HepG2 (cell line): Measurements from ENCODE around the gene SNN. TPM values are rescaled to one million over a fixed set of nuclear protein-coding genes. Genes with fewer than 3 reads are reported as not detected.

Source experiments
- ATF7-NPFF ChIP-seq: sonication (generic); formaldehyde crosslinking; IDR thresholded peaks from 2 replicates; pipeline ENCODE4 v1.8.1; 2023; ENCODE audit warnings: mild to moderate bottlenecking, low read depth, missing genetic modification reagents, moderate library complexity
- ISX ChIP-seq: sonication (generic); formaldehyde crosslinking; conservative IDR thresholded peaks from 2 replicates; pipeline ENCODE4 v1.5.0; 2020; ENCODE audit warnings: missing genetic modification reagents
- KDM2A ChIP-seq: sonication (generic); formaldehyde crosslinking; IDR thresholded peaks from 2 replicates; pipeline ENCODE4 v1.4.0; 2020; ENCODE audit warnings: low read depth, missing genetic modification reagents, borderline replicate concordance
- MBD4 ChIP-seq: IDR thresholded peaks from 2 replicates; pipeline ENCODE4 v1.6.1; 2012; ENCODE audit warnings: low read length, inconsistent platforms, borderline replicate concordance
- MXI1 ChIP-seq: IDR thresholded peaks from 3 replicates; pipeline ENCODE4 v1.6.1; 2012; ENCODE audit warnings: low read depth, low read length, inconsistent platforms, borderline replicate concordance
- NFIC ChIP-seq: IDR thresholded peaks from 2 replicates; pipeline ENCODE4 v1.6.1; 2012; ENCODE audit warnings: mild to moderate bottlenecking, low read length, inconsistent platforms
- TRIM24 ChIP-seq: sonication (generic); formaldehyde crosslinking; IDR thresholded peaks from 2 replicates; pipeline ENCODE4 v1.8.0; 2022; ENCODE audit warnings: mild to moderate bottlenecking, missing genetic modification reagents
- ZKSCAN1 ChIP-seq: fragments of 150-350 bp; IDR thresholded peaks from 2 replicates; pipeline ENCODE4 v1.6.1; 2014; ENCODE audit warnings: low read length
- ZKSCAN5 ChIP-seq: sonication (generic); formaldehyde crosslinking; IDR thresholded peaks from 2 replicates; pipeline ENCODE4 v1.5.1; 2020; ENCODE audit warnings: mild to moderate bottlenecking, missing genetic modification reagents
- ZNF263 ChIP-seq: sonication (generic); formaldehyde crosslinking; IDR thresholded peaks from 2 replicates; pipeline ENCODE4 v1.4.0; 2020; ENCODE audit warnings: missing genetic modification reagents
- ZNF737 ChIP-seq: sonication (generic); formaldehyde crosslinking; IDR thresholded peaks from 2 replicates; pipeline ENCODE4 v1.5.0; 2020; ENCODE audit warnings: missing genetic modification reagents, mild to moderate bottlenecking, borderline replicate concordance
- polyA plus RNA-seq, 8 experiments: library from polyadenylated mRNA; depleted of rRNA in 3 of 8; stranded (reverse) in 7 of 8; unstranded in 1 of 8; fragments of >200 nt; fragmentation: Illumina TruSeq in 4 of 8; extraction: Trizol in 4 of 8; gene quantifications; 2 replicates each; pipeline versions ENCODE4 v1.2.1 to v1.2.3, GENCODE V29; 2011 to 2016; ENCODE audit warnings: low read depth in 4 of 8, missing spikeins in 1 of 8, mixed read lengths in 1 of 8; ENCODE audit not compliant: insufficient read depth in 1 of 8
- total RNA-seq, 5 experiments: library from RNA; depleted of rRNA; stranded (reverse); fragments of >200 nt; fragmentation: Illumina TruSeq; extraction: Trizol; gene quantifications; 2 replicates each; pipeline ENCODE4 v1.2.3, GENCODE V29; 2016; ENCODE audit warnings: low read depth in 1 of 5
- TF ChIP-seq, protein P1 (sequence below): sonication (generic); formaldehyde crosslinking; IDR thresholded peaks from 2 replicates; pipeline ENCODE4 v1.4.0; 2020; ENCODE audit warnings: missing genetic modification reagents
- TF ChIP-seq, protein P2 (sequence below): IDR thresholded peaks from 2 replicates; pipeline ENCODE4 v1.6.1; 2016; ENCODE audit warnings: low read depth, missing genetic modification reagents, missing compliant biosample characterization
- TF ChIP-seq, protein P3 (sequence below): sonication (generic); formaldehyde crosslinking; IDR thresholded peaks from 2 replicates; pipeline ENCODE4 v1.8.0; 2022; ENCODE audit warnings: missing genetic modification reagents, mild to moderate bottlenecking, moderate library complexity, borderline replicate concordance

SNN gene
- total and polyA plus RNA-seq, 2 of the 13 experiments (the other 11 are each of a cell fraction or from before 2014, with no cell fraction given) = 5.2 to 8.4 TPM

DNA sequence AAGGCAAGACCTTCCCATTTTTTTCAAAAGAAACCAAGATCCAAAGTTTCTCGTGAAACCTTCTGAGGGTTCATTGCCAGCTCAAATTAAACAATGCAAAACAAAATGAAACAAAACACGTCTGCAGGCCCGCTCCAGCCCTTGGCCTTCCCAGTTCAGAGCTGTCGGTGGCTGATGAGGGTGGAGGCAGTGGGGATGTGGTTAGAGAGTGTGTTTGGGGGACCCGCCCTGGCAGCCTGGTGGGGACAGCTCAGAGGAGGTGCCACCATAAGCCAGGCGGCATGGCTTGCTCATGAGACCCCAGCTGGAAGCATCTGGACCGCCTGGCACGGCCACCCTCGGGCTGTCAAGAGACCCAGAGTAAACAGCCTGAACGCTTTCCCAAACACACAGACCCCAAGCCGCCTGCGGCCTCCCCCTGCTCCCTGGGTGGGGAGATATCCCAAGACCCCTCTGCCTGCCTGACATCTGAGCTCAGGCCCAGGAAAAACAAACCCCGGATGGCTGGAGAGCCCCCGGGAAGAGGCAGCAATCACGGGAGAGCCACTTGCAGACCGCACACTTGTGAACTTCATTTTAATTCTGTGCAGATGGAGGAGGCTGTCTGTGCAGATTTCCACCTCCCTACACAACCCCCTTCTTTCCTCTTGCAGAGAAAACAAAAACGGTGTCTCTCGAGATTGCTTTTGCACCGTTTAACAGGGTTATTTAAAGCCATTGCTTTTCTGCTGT, 46.2 kb upstream of the SNN start (continued):
- TF ChIP-seq ATF7-NPFF (CRISPR knock-in tag) (no peak), ZNF263 (CRISPR knock-in tag) (0 out of 2 replicates have a peak, but pooled peaks have one; percentile 15), ZNF737 (CRISPR knock-in tag) (no peak), TRIM24 (no peak), ISX (CRISPR knock-in tag) (no peak), ZKSCAN5 (CRISPR knock-in tag) (no peak), MBD4 (no peak), KDM2A (CRISPR knock-in tag) (peak; percentile 49; the same call in 1 of the 2 replicates), ZKSCAN1 (no peak), NFIC (no peak), MXI1 (no peak)
- TF ChIP-seq, protein P1, sequence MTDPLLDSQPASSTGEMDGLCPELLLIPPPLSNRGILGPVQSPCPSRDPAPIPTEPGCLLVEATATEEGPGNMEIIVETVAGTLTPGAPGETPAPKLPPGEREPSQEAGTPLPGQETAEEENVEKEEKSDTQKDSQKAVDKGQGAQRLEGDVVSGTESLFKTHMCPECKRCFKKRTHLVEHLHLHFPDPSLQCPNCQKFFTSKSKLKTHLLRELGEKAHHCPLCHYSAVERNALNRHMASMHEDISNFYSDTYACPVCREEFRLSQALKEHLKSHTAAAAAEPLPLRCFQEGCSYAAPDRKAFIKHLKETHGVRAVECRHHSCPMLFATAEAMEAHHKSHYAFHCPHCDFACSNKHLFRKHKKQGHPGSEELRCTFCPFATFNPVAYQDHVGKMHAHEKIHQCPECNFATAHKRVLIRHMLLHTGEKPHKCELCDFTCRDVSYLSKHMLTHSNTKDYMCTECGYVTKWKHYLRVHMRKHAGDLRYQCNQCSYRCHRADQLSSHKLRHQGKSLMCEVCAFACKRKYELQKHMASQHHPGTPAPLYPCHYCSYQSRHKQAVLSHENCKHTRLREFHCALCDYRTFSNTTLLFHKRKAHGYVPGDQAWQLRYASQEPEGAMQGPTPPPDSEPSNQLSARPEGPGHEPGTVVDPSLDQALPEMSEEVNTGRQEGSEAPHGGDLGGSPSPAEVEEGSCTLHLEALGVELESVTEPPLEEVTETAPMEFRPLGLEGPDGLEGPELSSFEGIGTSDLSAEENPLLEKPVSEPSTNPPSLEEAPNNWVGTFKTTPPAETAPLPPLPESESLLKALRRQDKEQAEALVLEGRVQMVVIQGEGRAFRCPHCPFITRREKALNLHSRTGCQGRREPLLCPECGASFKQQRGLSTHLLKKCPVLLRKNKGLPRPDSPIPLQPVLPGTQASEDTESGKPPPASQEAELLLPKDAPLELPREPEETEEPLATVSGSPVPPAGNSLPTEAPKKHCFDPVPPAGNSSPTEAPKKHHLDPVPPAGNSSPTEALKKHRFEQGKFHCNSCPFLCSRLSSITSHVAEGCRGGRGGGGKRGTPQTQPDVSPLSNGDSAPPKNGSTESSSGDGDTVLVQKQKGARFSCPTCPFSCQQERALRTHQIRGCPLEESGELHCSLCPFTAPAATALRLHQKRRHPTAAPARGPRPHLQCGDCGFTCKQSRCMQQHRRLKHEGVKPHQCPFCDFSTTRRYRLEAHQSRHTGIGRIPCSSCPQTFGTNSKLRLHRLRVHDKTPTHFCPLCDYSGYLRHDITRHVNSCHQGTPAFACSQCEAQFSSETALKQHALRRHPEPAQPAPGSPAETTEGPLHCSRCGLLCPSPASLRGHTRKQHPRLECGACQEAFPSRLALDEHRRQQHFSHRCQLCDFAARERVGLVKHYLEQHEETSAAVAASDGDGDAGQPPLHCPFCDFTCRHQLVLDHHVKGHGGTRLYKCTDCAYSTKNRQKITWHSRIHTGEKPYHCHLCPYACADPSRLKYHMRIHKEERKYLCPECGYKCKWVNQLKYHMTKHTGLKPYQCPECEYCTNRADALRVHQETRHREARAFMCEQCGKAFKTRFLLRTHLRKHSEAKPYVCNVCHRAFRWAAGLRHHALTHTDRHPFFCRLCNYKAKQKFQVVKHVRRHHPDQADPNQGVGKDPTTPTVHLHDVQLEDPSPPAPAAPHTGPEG (CRISPR knock-in tag) = no peak
- TF ChIP-seq, protein P2, sequence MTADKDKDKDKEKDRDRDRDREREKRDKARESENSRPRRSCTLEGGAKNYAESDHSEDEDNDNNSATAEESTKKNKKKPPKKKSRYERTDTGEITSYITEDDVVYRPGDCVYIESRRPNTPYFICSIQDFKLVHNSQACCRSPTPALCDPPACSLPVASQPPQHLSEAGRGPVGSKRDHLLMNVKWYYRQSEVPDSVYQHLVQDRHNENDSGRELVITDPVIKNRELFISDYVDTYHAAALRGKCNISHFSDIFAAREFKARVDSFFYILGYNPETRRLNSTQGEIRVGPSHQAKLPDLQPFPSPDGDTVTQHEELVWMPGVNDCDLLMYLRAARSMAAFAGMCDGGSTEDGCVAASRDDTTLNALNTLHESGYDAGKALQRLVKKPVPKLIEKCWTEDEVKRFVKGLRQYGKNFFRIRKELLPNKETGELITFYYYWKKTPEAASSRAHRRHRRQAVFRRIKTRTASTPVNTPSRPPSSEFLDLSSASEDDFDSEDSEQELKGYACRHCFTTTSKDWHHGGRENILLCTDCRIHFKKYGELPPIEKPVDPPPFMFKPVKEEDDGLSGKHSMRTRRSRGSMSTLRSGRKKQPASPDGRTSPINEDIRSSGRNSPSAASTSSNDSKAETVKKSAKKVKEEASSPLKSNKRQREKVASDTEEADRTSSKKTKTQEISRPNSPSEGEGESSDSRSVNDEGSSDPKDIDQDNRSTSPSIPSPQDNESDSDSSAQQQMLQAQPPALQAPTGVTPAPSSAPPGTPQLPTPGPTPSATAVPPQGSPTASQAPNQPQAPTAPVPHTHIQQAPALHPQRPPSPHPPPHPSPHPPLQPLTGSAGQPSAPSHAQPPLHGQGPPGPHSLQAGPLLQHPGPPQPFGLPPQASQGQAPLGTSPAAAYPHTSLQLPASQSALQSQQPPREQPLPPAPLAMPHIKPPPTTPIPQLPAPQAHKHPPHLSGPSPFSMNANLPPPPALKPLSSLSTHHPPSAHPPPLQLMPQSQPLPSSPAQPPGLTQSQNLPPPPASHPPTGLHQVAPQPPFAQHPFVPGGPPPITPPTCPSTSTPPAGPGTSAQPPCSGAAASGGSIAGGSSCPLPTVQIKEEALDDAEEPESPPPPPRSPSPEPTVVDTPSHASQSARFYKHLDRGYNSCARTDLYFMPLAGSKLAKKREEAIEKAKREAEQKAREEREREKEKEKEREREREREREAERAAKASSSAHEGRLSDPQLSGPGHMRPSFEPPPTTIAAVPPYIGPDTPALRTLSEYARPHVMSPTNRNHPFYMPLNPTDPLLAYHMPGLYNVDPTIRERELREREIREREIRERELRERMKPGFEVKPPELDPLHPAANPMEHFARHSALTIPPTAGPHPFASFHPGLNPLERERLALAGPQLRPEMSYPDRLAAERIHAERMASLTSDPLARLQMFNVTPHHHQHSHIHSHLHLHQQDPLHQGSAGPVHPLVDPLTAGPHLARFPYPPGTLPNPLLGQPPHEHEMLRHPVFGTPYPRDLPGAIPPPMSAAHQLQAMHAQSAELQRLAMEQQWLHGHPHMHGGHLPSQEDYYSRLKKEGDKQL (CRISPR knock-in tag) = no peak
- TF ChIP-seq, protein P3, sequence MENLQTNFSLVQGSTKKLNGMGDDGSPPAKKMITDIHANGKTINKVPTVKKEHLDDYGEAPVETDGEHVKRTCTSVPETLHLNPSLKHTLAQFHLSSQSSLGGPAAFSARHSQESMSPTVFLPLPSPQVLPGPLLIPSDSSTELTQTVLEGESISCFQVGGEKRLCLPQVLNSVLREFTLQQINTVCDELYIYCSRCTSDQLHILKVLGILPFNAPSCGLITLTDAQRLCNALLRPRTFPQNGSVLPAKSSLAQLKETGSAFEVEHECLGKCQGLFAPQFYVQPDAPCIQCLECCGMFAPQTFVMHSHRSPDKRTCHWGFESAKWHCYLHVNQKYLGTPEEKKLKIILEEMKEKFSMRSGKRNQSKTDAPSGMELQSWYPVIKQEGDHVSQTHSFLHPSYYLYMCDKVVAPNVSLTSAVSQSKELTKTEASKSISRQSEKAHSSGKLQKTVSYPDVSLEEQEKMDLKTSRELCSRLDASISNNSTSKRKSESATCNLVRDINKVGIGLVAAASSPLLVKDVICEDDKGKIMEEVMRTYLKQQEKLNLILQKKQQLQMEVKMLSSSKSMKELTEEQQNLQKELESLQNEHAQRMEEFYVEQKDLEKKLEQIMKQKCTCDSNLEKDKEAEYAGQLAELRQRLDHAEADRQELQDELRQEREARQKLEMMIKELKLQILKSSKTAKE (CRISPR knock-in tag) = no peak
